ENCODE data around the gene GALP.

- TF ChIP-seq CTCF (IDR thresholded peaks at IDR 0.05) (no peak), POLR2A (IDR thresholded peaks at IDR 0.05) (no peak)
Observed at GRCh38 chr19:56199687-56200086, 23.9 kb downstream of the GALP start.

Data from esophagus squamous epithelium (tissue), 4 donors.